OCI-LY7 (cell line): Measurements from ENCODE around the gene KIF6.

ENCODE experiments used
- CTCF ChIP-seq: fragments of 200-600 bp; sonication (generic); conservative IDR thresholded peaks from 2 replicates; pipeline ENCODE4 v1.5.1; 2014; ENCODE audit warnings: mild to moderate bottlenecking, antibody characterized with exemption, low read length, moderate library complexity, mixed read lengths
- EZH2phosphoT487 ChIP-seq: fragments of 200-600 bp; sonication (generic); IDR thresholded peaks from 2 replicates; pipeline ENCODE4 v1.6.1; 2018; ENCODE audit warnings: low read depth, borderline replicate concordance, mild to moderate bottlenecking, mixed run types, antibody characterized with exemption, low read length, moderate library complexity, mixed read lengths

- TF ChIP-seq CTCF (no peak), EZH2phosphoT487 (no peak)
Observed at GRCh38 chr6:39543095-39543494, 182.1 kb downstream of the KIF6 start.
